ENCODE data around the gene MRPL14. TPM values are rescaled to one million over a fixed set of nuclear protein-coding genes. Genes with fewer than 3 reads are reported as not detected.

The MRPL14 gene
- total and polyA plus RNA-seq, 12 donors: 22.0 to 94.6 (median 49.3) TPM

- no peak for DNase-seq
- WGBS, 4 donors: 71 to 75% (median 74%) methylated on average over 9 to 12 of the region's 12 CpGs
- H3K9me3 ChIP-seq (replicated peaks in 1 of 3): no peaks in the 10 kb centered on the region
- H3K27me3 ChIP-seq: no peaks in the 10 kb centered on the region
- intact Hi-C loops (cut with DNase I): loop anchor here (2.0 to 10.0 kb wide), 3 partner anchors 60 to 163 kb away; no protein-coding TSS in a partner anchor
- H3K4me1 ChIP-seq (replicated peaks in 1 of 2): peaks cover 0 to 5% of the 10 kb centered on the region in 2 donors
- no peak overlapping the region for H3K27ac ChIP-seq
- no peak for TF ChIP-seq CTCF (IDR thresholded peaks at IDR 0.05)
- no peak for TF ChIP-seq POLR2A (IDR thresholded peaks at IDR 0.05)
- H3K36me3 ChIP-seq (replicated peaks in 1 of 2): no peaks in the 10 kb centered on the region
- H3K4me3 ChIP-seq: no peak overlapping the region
Observed at GRCh38 chr6:44171899-44172546, 44.8 kb upstream of the MRPL14 start.

- intact Hi-C loops (cut with DNase I): loop anchor here in 1 of 2 donors (5.0 to 10.0 kb wide), 2 partner anchors 62 to 165 kb away; no protein-coding TSS in a partner anchor
- TF ChIP-seq CTCF (IDR thresholded peaks at IDR 0.05) (no peak), POLR2A (IDR thresholded peaks at IDR 0.05) (no peak)
Observed at GRCh38 chr6:44169886-44170570, 42.8 kb upstream of the MRPL14 start.

GRCh38 chr6:44169154-44169553 lies 41.9 kb upstream of the MRPL14 start:
- intact Hi-C loops (cut with DNase I): no loop called here
- DNase-seq: peak in 1 of 7 donors; percentile 58

More at GRCh38 chr6:44169886-44170570, 42.8 kb upstream of the MRPL14 start:
- no peaks in the 10 kb centered on the region for H3K36me3 ChIP-seq (replicated peaks in 1 of 2)
- no peaks in the 10 kb centered on the region for H3K9me3 ChIP-seq (replicated peaks in 1 of 3)
- H3K27me3 ChIP-seq: no peaks in the 10 kb centered on the region
- no peak for DNase-seq
- peaks cover 0 to 5% of the 10 kb centered on the region in 2 donors for H3K4me1 ChIP-seq (replicated peaks in 1 of 2)
- H3K27ac ChIP-seq: no peak overlapping the region
- WGBS, 4 donors: 70 to 78% (median 75%) methylated on average over 10 of the region's 10 CpGs
- H3K4me3 ChIP-seq: no peak overlapping the region

More at GRCh38 chr6:44169154-44169553, 41.9 kb upstream of the MRPL14 start:
- H3K36me3 ChIP-seq (replicated peaks in 1 of 2): no peaks in the 10 kb centered on the region
- H3K4me1 ChIP-seq (replicated peaks in 1 of 2): peaks cover 0 to 5% of the 10 kb centered on the region in 2 donors
- H3K9me3 ChIP-seq (replicated peaks in 1 of 3): no peaks in the 10 kb centered on the region
- H3K27me3 ChIP-seq: no peaks in the 10 kb centered on the region
- TF ChIP-seq POLR2A (IDR thresholded peaks at IDR 0.05) (no peak), CTCF (IDR thresholded peaks at IDR 0.05) (no peak)
- no peak overlapping the region for H3K27ac ChIP-seq
- WGBS, 4 donors: 27 to 48% (median 39%) methylated on average over 8 to 9 of the region's 9 CpGs
- no peak overlapping the region for H3K4me3 ChIP-seq

Data from adrenal gland (tissue), 12 donors.